ENCODE results near the gene STX1A.

DNA sequence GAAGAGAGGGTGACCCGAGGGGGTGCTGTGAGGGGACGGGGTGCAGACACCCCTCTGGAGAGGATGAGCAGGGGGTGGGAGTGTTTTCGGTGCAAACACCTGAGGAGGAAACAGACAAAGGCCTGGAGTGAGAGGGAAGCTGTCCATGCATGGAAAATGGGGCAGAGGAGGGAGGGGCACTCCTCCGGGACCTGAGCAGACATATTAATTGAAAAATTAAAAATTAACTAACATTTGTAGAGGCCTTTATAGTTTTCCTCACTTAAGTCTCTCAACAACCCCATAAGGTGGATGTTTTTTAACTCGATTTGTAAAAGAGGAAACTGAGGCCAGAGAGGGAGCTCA lies 50.6 kb downstream of the STX1A start:
- TF ChIP-seq, protein P1, sequence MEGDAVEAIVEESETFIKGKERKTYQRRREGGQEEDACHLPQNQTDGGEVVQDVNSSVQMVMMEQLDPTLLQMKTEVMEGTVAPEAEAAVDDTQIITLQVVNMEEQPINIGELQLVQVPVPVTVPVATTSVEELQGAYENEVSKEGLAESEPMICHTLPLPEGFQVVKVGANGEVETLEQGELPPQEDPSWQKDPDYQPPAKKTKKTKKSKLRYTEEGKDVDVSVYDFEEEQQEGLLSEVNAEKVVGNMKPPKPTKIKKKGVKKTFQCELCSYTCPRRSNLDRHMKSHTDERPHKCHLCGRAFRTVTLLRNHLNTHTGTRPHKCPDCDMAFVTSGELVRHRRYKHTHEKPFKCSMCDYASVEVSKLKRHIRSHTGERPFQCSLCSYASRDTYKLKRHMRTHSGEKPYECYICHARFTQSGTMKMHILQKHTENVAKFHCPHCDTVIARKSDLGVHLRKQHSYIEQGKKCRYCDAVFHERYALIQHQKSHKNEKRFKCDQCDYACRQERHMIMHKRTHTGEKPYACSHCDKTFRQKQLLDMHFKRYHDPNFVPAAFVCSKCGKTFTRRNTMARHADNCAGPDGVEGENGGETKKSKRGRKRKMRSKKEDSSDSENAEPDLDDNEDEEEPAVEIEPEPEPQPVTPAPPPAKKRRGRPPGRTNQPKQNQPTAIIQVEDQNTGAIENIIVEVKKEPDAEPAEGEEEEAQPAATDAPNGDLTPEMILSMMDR (IDR thresholded peaks at IDR 0.05): no peak
- TF ChIP-seq ZFX (IDR thresholded peaks at IDR 0.05; ENCODE audit: borderline replicate concordance): no peak
